K562 (cell line): Measurements from ENCODE around the gene GLDN. TPM values are rescaled to one million over a fixed set of nuclear protein-coding genes. Genes with fewer than 3 reads are reported as not detected.

Experiments
- ATAC-seq: fragments of 200-7000 bp; cut with Tn5 transposase; 3 replicates; pipeline ENCODE4 v1.9.1; 2020; ENCODE audit warnings: moderate library complexity
- BruUV-seq: library from RNA; stranded (reverse); fragments of 400-500 nt; replicated peaks from 2 replicates; lab custom pipeline; 2021; lab: Mats Ljungman, UMichigan
- CTCF ChIA-PET: fragments of 300-600 bp; formaldehyde crosslinking; extraction: SDS; loops from one replicate; lab custom pipeline; 2021; ENCODE audit warnings: low intra/inter-chr PET ratio; lab: Yijun Ruan, JAX
- POLR2A ChIA-PET: fragments of 300-600, 350-650 bp; sonication (Branson Sonifier 250); formaldehyde crosslinking; extraction: SDS; loops from one replicate; lab custom pipeline; 2021; ENCODE audit warnings: antibody characterized with exemption, inconsistent platforms; lab: Yijun Ruan, JAX
- DNase-seq, 4 experiments: peaks; one replicate each; pipeline versions ENCODE4 v3.0.0 to v3.0.0-alpha.2; 2011 to 2018; ENCODE audit warnings: low spot score in 3 of 4, mixed read lengths in 3 of 4; ENCODE audit errors: extremely low read depth in 1 of 4
- FAIRE-seq: peaks from 2 replicates; lab custom pipeline; 2011; peaks lifted over from hg19 to GRCh38; lab: Jason Lieb, UNC
- H2AFZ ChIP-seq: 2 replicates; pipeline ENCODE4 v1.6.0; 2011; ENCODE audit warnings: low read depth, low read length, control low read depth, inconsistent platforms
- H3K27ac ChIP-seq: fragments of 200-600 bp; 3 replicates; pipeline ENCODE4 v1.8.0; 2011; ENCODE audit warnings: low read depth, mild to moderate bottlenecking, control low read depth, inconsistent platforms, low read length, moderate library complexity, mixed read lengths; ENCODE audit errors: extremely low read depth
- H3K27me3 ChIP-seq, 2 experiments: fragments of 300-600 bp in 1 of 2; 2 replicates in 1 of 2; 3 replicates in 1 of 2; pipeline versions ENCODE4 v1.6.0 to v1.8.0; 2011; ENCODE audit warnings: inconsistent platforms in 2 of 2, low read length in 2 of 2, mild to moderate bottlenecking in 1 of 2, mixed read lengths in 1 of 2, moderate library complexity in 1 of 2; ENCODE audit not compliant: control insufficient read depth in 2 of 2, insufficient read depth in 2 of 2
- H3K36me3 ChIP-seq: fragments of 300-600 bp; 3 replicates; pipeline ENCODE4 v1.8.0; 2011; ENCODE audit warnings: mild to moderate bottlenecking, low read length, inconsistent platforms; ENCODE audit not compliant: control insufficient read depth, insufficient read depth
- H3K4me1 ChIP-seq, 2 experiments: fragments of 200-600 bp in 1 of 2; replicated peaks in 1 of 2; 2 replicates in 1 of 2; 3 replicates in 1 of 2; pipeline versions ENCODE4 v1.5.1 to v1.8.0; 2011; ENCODE audit warnings: inconsistent platforms in 2 of 2, low read length in 2 of 2, mild to moderate bottlenecking in 1 of 2, mixed read lengths in 1 of 2, moderate library complexity in 1 of 2; ENCODE audit not compliant: control insufficient read depth in 2 of 2, insufficient read depth in 2 of 2
- H3K4me2 ChIP-seq: 2 replicates; pipeline ENCODE4 v1.6.1; 2011; ENCODE audit warnings: low read length, control low read depth, inconsistent platforms, mixed read lengths; ENCODE audit not compliant: insufficient read depth
- H3K4me3 ChIP-seq: fragments of 200-600 bp; sonication (generic), shearing (Covaris generic); 2 replicates; pipeline ENCODE4 v1.5.1; 2016; ENCODE audit warnings: control low read depth, inconsistent platforms
- H3K79me2 ChIP-seq: fragments of 200-600 bp; 3 replicates; pipeline ENCODE4 v1.8.0; 2011; ENCODE audit warnings: low read length, inconsistent platforms; ENCODE audit not compliant: control insufficient read depth, insufficient read depth
- H3K9ac ChIP-seq, 2 experiments: 2 replicates each; pipeline versions ENCODE4 v1.6.0 to v1.6.1; 2011; ENCODE audit warnings: low read depth in 2 of 2, low read length in 2 of 2, control low read depth in 1 of 2, inconsistent platforms in 1 of 2, mild to moderate bottlenecking in 1 of 2, mixed read lengths in 1 of 2; ENCODE audit not compliant: insufficient read depth in 1 of 2
- H3K9me1 ChIP-seq: one replicate; pipeline ENCODE4 v1.6.0; 2011; ENCODE audit warnings: inconsistent platforms, mild to moderate bottlenecking, low read length, moderate library complexity; ENCODE audit not compliant: control insufficient read depth, insufficient read depth
- H3K9me3 ChIP-seq: replicated peaks from 2 replicates; pipeline ENCODE4 v1.5.1; 2011; ENCODE audit warnings: low read depth, low read length, inconsistent platforms; ENCODE audit not compliant: control insufficient read depth, insufficient read depth
- H4K20me1 ChIP-seq: replicated peaks from 2 replicates; pipeline ENCODE4 v1.6.1; 2011; ENCODE audit warnings: low read length, inconsistent platforms, mixed read lengths; ENCODE audit not compliant: control insufficient read depth, insufficient read depth
- CREB1 ChIP-seq, 2 experiments: sonication (generic) in 1 of 2; formaldehyde crosslinking in 1 of 2; IDR thresholded peaks; 2 replicates each; pipeline versions ENCODE4 v1.6.1 to v1.8.0; 2012 to 2022; ENCODE audit warnings: inconsistent platforms in 1 of 2, mild to moderate bottlenecking in 1 of 2, missing genetic modification reagents in 1 of 2, moderate library complexity in 1 of 2
- POLR2B ChIP-seq: fragments of 450-650 bp; IDR thresholded peaks from 2 replicates; pipeline ENCODE4 v1.6.1; 2018; ENCODE audit warnings: low read depth; ENCODE audit not compliant: partially characterized antibody
- WGBS: fragments of 100-300 bp; shearing (Covaris generic); methylation state at CpG from one replicate; pipeline ENCODE4 v1.1.6; 2016; ENCODE audit warnings: low coverage, mixed read lengths; ENCODE audit not compliant: insufficient coverage; ENCODE audit errors: missing lambda C conversion rate; 5-methylcytosine and 5-hydroxymethylcytosine counted together
- in situ Hi-C: fragments of 300-500 bp; cut with MboI; formaldehyde crosslinking; loops from 4 replicates; pipeline ENCODE4 v1.15.0; 2018; ENCODE audit warnings: inconsistent platforms, mixed read lengths
- intact Hi-C: fragments of 100-400 bp; cut with micrococcal nuclease; formaldehyde crosslinking; loops from 2 replicates; pipeline ENCODE4 v1.14.2; 2022
- polyA plus RNA-seq, 8 experiments: library from polyadenylated mRNA; depleted of rRNA in 4 of 8; stranded (reverse) in 5 of 8; unstranded in 3 of 8; fragments of >200 nt; fragmentation: Nextera tagmentation in 2 of 8; fragmentation: Illumina TruSeq in 1 of 8; extraction: Ambion mirVana in 2 of 8; extraction: Trizol in 1 of 8; gene quantifications; 2 replicates each; pipeline versions ENCODE4 v1.2.1 to v1.2.3, GENCODE V29; 2011 to 2014; ENCODE audit warnings: inconsistent platforms in 1 of 8, missing spikeins in 1 of 8
- total RNA-seq, 7 experiments: library from RNA; depleted of rRNA in 6 of 7; stranded (reverse); fragments of >200 nt in 6 of 7; fragmentation: Illumina TruSeq in 2 of 7; extraction: Trizol in 2 of 7; gene quantifications; 2 replicates each; pipeline versions ENCODE4 v1.2.1 to v1.2.3, GENCODE V29; 2011 to 2021; ENCODE audit warnings: low replicate concordance in 1 of 7
- TF ChIP-seq, protein P1 (sequence below): sonication (generic); formaldehyde crosslinking; IDR thresholded peaks from 2 replicates; pipeline ENCODE4 v1.8.1; 2023; ENCODE audit warnings: mild to moderate bottlenecking, missing genetic modification reagents
- TF ChIP-seq, protein P2 (sequence below): fragments of 200-800 bp; sonication (Bioruptor generic); IDR thresholded peaks from 2 replicates; pipeline ENCODE4 v1.6.1; 2017; ENCODE audit warnings: missing genetic modification characterization, missing compliant biosample characterization

GLDN gene
- total and polyA plus RNA-seq, 9 of the 15 experiments (the other 6 are each of a cell fraction or from before 2014, with no cell fraction given): 0.05 to 0.33 (median 0.18) TPM

DNA sequence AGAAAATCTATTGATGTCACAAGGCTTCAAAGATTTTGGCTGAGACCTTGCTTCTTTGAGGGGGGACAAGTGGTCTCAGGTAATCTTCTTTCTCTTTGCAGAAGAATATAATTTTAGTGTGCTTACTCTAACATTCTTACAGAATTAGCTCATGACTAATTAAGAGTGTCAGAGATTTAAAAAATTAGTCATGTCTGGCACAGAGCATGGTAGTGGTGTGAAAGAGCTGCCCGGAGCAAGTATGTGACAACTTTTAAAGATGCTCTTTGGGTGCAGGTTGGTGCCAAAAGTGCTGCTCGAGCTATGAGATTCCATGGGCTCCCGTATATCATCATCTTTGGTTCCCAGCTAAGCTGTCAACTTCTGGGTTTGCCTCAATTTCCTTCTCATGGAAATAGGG lies 34.1 kb upstream of the GLDN start:
- DNase-seq (no peak), ATAC-seq (no peak), FAIRE-seq (no peak)
- BruUV-seq: no TSS peak
- Histone ChIP-seq H3K9me1 (no peaks in the 10 kb centered on the region), H3K27ac (no peak overlapping the region), H3K9ac (no peak overlapping the region), H3K36me3 (no peaks in the 10 kb centered on the region), H3K27me3 (peaks cover 0 to 24% of the 10 kb centered on the region in 2 experiments; a peak in 3 of 5 replicates), H3K4me3 (no peak overlapping the region), H2AFZ (no peak overlapping the region), H3K9me3 (no peaks in the 10 kb centered on the region), H3K4me2 (no peak overlapping the region), H4K20me1 (no peaks in the 10 kb centered on the region), H3K79me2 (no peaks in the 10 kb centered on the region), H3K4me1 (no peaks in the 10 kb centered on the region)
- POLR2A ChIA-PET: no interaction called here
- in situ Hi-C loops (no loop called here), intact Hi-C loops (no loop called here)
- TF ChIP-seq CREB1 (IDR thresholded peaks at IDR 0.05) (no peak), CREB1 (CRISPR knock-in tag; IDR thresholded peaks at IDR 0.05) (no peak), POLR2B (no peak)
- TF ChIP-seq, protein P1, sequence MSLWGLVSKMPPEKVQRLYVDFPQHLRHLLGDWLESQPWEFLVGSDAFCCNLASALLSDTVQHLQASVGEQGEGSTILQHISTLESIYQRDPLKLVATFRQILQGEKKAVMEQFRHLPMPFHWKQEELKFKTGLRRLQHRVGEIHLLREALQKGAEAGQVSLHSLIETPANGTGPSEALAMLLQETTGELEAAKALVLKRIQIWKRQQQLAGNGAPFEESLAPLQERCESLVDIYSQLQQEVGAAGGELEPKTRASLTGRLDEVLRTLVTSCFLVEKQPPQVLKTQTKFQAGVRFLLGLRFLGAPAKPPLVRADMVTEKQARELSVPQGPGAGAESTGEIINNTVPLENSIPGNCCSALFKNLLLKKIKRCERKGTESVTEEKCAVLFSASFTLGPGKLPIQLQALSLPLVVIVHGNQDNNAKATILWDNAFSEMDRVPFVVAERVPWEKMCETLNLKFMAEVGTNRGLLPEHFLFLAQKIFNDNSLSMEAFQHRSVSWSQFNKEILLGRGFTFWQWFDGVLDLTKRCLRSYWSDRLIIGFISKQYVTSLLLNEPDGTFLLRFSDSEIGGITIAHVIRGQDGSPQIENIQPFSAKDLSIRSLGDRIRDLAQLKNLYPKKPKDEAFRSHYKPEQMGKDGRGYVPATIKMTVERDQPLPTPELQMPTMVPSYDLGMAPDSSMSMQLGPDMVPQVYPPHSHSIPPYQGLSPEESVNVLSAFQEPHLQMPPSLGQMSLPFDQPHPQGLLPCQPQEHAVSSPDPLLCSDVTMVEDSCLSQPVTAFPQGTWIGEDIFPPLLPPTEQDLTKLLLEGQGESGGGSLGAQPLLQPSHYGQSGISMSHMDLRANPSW: no peak
- TF ChIP-seq, protein P2, sequence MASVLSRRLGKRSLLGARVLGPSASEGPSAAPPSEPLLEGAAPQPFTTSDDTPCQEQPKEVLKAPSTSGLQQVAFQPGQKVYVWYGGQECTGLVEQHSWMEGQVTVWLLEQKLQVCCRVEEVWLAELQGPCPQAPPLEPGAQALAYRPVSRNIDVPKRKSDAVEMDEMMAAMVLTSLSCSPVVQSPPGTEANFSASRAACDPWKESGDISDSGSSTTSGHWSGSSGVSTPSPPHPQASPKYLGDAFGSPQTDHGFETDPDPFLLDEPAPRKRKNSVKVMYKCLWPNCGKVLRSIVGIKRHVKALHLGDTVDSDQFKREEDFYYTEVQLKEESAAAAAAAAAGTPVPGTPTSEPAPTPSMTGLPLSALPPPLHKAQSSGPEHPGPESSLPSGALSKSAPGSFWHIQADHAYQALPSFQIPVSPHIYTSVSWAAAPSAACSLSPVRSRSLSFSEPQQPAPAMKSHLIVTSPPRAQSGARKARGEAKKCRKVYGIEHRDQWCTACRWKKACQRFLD (CRISPR knock-in tag): no peak
- TF ChIP-seq, all 486 proteins: peak for 0
- CTCF ChIA-PET: no interaction called here
- 0% methylated on average over 3 of the region's 3 CpGs for WGBS
